Lung microvascular endothelial cell (primary cell): Measurements from ENCODE around the gene PRKACB. TPM values are rescaled to one million over a fixed set of nuclear protein-coding genes. Genes with fewer than 3 reads are reported as not detected.

Experiments used
- DNase-seq, 2 donors: peaks; one replicate each; pipeline versions ENCODE4 v3.0.0 to v3.0.0-alpha.2; 2010; ENCODE audit warnings: low read depth in 2 of 2
- total RNA-seq: library from RNA; depleted of rRNA; stranded (reverse); fragments of >200 nt; gene quantifications from 2 replicates; pipeline ENCODE4 v1.2.1, GENCODE V29; 2014

PRKACB gene
- 5.0 and 20.5 TPM in 2 replicates for total RNA-seq

DNA sequence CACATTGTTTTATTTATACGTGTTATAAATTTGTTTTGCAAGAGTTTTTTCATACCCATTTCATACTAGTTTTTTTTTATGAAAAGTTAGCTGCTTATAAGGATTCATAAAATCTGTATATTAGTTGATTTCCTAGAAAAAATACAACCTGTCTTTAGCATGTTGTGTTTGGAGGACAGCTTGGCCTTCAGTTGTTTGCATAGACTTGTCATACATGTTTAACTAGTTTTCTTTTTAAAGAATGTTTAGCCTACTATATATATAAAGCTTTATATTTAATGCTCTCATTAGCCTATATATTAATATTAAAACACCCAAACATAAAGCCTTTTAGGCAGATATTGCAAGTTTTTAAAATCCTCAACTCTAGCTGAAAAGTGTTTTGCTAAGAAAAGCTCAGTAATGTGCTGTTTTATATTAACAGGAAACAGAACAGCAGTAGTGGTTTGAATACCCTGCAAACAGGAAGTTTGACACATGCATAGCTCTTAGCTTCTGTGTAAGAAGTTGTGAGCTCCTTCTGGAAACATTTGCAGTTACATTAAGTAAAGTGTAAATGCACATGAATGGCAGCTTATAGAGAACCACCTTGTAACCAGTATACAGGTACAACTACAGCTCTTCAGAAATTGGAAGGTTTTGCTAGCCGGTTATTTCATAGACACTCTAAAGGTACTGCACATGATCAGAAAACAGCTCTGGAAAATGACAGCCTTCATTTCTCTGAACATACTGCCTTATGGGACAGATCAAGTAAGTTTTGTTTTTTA lies at the start of gene PRKACB:
Gene PRKACB (plus strand): TSS at position 476 of the 770 bp plus-strand sequence. CDS start 91 bp downstream, at position 567.
- peak; percentile 44 to 86 for DNase-seq

DNA sequence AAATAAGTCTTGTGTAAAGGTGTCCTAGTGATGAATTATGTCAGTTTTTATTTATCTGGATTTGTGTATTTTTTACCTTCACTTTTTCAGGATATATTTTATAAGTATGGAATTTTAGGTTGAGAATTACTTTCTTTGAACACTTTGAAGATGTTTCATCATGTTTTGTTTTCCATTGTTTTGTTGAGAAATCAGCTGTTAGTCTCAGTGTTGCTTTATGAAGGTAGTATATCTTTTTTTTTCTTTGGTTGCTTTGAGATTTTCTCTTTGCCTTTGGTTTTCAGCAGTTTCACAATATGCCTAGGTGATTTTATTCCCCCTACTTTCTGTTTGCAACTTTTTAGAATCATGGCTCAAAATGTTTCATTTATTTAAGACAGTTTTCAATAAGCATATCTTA lies 48.8 kb upstream of the PRKACB start:
- DNase-seq, result no peak

DNA sequence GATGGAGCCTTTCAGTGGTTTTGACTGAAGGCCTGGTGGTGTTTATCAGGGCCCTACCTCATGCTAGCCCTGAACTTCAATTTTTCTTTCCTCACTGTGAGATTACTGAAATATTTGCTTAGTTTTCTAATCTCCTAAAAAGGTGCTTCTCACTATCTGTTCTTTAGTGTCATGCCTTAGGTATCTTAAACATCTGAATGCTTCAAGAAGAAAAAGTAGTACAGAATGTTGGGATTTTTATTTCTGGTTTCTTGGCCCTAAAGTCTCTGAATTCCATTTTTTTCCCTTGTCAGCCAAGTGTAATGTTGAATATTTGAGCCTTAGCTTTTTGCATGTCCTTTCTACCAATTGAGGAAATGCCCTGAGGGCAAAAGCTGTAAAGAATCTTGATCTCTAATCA lies 47.9 kb upstream of the PRKACB start:
- DNase-seq, result no peak

DNA sequence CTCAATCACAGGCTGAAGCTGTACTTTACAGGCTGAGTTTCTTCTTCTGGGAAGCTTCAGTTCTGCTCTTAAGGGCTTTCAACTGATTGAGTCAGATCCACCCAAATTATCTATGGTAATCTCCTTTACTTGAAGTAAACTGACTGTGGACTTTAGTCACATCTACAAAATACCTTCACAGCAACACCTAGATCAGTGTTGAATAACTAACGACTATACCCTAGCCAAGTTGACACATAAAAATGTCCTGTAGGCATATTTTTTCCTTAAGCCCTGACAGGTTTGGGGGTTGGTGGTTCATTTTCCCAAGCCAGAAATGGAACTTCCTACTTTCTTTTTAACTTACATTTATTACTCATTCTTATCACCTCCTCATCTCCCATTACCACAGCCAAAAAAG lies 42.9 kb upstream of the PRKACB start:
- no peak for DNase-seq

DNA sequence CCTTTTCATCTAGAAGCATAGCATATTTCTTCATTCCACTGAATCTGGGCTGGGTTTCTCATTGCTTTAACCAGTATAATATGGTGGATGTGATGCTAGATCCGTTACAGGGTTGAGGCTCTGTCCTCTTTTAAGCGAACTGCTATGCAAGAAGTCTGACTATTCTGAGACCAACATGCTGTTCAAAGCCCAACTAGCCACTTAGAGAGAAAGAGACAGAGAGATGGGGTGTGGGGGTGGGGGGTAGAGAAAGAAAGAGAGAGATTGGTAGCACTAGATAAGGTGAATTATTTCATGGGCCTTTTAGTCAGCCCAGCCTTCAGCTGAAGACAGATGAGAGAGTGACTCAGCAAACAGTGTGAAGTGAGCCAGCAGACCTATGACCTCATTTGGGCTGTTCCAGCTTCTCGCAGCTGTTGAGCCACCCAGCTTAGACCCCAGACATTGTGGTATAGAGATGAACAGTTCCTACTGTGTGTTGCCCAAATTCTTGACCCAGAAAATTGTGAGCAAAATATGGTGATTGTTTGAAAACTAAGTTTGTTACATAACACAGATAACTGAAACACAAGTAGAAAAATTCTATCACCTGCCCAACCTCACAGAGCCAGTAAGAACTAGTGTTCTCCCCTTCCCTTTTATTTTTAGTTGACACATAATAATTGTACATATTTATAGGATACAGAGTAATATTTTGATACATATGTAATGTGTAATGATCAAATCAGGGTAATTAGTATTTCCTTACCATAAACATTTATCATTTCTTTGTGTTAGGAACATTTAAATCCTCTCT lies 40.7 kb upstream of the PRKACB start:
- peak; percentile 70 to 91 for DNase-seq

DNA sequence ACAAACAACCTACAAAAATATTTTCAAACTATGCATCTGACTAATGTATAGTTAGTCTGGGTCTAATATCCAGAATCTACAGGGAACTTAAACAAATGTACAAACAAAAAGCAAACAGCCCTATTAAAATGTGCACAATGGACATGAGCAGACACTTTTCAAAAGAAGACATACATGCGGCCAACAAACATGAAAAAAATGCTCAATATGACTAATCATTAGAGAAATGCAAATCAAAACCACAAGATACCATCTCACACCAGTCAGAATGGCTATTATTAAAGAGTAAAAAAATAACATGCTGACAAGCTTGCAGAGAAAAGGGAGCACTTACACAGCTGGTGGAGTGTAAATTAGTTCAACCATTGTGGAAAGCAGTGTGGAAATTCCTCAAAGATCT lies 36.5 kb upstream of the PRKACB start:
- DNase-seq, result peak in 1 of 2 donors; percentile 61

DNA sequence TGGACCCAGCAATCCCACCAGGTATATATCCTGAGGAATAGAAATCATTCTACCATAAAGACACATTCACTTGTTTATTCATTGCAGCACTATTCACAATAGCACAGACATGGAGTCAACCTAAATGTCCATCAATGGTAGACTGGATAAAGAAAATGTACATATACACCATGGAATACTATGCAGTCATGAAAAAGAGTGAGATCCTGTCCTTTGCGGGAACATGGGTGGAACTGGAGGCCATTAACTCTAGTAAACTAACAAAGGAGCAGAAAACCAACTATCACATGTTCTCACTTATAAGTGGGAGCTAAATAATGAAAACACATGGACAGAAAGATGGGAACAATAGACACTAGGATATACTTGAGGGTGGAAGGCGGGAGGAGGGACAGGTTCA lies 36.1 kb upstream of the PRKACB start:
- DNase-seq, result no peak

DNA sequence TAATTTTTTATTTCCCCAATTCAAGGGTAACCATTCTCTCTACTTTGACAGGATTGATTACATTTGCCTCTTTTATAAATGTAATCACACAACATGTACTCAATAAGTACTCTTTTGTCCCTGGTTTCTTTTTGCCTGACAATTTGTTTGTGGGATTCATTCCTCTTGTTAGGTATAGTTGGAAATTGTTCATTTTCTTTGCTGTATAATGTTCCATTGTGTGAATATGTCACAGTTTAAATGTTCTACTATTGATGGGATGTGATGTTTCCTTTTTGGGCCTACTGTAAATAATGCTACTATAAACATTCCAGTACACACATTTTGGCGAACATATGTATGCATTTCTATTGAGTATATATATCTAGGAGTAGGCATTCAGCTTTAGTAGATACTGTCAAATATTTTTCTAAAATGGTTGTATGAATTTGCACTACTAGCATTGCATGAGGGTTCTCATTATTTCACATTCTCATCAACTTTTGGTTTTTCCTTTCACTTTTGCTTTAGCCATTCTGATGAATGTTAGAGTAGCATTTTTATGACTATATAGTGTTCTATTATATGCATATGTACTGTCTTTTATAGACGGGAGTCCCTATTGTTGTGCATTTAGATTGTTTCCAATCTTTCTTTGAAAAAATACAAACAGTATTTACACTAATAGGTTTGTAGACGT lies 35.0 kb upstream of the PRKACB start:
- DNase-seq, result no peak

DNA sequence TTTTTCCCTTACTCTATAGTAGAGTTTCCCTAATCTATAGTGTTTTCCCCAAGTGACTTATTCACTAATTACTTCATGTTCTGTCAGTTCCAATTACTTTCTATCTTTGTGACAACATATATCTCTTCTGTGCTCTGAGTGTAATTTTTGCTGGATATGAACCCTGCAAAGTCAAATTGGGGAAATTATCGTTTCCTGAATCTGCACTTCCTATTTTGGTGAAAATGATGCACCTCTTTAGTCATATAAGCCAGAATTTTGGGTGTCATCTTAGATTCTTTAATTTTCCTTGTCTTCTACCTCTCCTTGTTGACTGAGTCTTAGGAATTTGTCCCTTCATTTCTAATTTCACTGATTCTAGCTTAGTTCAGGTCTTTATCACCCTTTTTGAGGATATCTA lies 33.4 kb upstream of the PRKACB start:
- no peak for DNase-seq

DNA sequence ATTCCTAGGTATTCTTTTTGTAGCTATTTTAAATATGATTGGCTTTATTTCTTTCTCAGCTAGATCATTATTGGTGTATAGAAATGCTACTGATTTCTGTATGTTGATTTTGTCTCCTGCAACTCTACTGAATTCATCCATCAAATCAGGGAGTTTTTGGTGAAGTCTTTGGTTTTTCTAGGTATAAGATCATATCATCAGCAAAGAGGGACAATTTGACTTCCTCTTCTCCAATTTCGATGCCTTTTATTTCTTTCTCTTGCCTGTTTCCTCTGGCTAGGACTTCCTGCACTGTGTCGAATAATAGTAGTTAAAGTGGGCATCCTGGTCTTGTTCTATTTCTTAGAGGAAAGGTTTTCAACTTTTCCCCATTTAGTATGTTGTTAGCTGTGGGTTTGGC lies 27.5 kb upstream of the PRKACB start:
- DNase-seq, result no peak

DNA sequence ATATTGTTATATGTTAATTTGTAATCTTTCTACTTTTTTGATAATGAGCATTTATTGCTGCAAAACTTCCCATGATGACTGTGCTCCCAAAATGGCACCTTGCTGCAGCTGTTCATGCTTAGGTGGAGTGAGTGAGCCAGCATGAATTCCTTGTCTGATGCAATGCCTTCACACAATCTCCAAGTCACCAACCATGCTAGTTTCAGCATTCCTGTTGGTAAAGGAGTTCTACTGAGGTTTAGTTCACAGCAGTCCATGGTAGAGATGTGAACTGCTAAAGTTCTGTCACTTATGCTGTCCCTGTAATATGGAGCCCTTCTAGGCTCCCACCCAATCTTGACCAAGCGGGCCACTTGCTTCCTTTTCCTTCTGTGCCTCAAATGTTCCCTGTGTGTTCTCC lies 26.2 kb upstream of the PRKACB start:
- no peak for DNase-seq

DNA sequence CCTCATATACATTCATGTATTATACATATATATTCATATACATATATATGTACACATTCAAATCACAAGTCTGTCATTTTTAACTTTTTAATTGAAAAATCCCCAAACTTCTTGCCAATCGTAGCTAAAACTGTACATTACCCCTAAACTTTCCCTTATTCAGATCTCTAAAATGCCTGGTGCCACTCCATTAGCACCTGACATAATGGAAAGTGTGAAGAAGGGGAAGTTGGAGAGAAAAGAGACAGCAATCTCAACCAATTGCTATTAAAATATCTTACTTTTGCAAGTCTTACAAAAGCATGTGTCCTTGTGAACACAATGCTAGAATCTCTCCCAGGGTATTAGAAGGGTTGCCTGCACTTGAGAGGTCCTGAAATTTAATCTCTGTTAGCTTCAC lies 22.7 kb upstream of the PRKACB start:
- DNase-seq, result no peak

DNA sequence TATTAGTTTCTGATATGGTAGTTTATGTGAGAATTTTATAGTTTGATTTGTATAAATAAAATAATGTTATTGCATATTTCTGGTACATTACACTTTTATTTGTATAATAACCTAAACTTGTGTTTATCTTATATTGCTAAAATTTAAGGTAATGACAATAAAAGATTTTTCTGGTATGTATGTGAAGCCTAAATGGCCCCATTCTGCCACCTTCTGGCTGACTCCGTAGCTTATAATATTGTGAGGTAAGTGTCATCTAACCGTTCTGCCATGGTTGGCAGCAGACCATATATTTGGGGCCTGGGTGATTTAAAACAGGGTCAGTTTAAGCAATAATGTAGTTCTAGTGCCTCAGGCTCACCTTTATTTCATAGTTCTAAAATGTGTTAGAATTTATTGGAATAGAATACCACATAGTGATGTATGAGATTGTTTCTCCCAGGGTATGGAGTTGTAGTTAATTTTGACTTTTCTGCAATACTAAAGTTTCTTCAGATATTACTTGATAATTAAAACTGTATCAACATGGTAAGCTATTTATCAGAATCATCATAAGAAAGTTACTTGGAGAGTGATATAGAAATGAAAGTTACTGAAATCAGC lies 21.2 kb upstream of the PRKACB start:
- DNase-seq, result peak; percentile 66 to 77

DNA sequence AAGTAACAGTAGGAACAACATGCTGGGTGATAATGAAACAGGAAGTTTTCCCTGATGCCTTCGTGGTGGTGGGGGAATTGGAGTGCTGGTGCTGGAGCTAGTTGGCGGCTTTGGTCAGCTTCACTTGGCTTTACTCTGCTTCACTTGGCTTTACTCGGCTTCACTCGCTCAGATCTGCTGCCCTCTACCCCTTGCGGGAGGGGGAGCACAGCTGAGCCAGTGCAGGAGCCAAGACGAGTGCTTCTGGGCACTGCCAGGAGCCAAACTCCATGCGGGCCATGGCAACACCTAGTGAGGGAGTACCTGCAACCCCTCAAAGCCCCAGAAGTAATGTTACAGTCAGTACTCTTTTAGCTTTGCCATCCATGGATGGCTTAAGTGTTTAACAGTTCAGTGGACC lies 10.6 kb upstream of the PRKACB start:
- no peak for DNase-seq

DNA sequence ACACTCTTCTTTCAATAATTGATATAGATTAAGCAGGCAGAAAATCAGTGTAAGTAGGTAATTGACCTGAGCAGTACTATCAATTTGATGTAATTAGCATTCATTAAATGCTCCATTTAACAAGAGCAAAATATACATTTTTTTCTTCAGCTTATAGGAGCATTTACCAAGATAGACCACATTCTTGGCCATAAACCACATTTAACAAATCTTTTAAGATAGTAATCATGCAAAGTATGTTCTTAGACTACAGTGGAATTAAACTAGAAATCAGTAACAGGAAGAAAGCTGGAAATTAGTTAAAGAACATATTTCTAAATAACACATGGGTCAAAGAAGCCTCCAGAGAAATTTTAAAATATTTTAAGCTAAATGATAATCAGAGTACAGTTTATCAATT lies 8.7 kb upstream of the PRKACB start:
- no peak for DNase-seq

DNA sequence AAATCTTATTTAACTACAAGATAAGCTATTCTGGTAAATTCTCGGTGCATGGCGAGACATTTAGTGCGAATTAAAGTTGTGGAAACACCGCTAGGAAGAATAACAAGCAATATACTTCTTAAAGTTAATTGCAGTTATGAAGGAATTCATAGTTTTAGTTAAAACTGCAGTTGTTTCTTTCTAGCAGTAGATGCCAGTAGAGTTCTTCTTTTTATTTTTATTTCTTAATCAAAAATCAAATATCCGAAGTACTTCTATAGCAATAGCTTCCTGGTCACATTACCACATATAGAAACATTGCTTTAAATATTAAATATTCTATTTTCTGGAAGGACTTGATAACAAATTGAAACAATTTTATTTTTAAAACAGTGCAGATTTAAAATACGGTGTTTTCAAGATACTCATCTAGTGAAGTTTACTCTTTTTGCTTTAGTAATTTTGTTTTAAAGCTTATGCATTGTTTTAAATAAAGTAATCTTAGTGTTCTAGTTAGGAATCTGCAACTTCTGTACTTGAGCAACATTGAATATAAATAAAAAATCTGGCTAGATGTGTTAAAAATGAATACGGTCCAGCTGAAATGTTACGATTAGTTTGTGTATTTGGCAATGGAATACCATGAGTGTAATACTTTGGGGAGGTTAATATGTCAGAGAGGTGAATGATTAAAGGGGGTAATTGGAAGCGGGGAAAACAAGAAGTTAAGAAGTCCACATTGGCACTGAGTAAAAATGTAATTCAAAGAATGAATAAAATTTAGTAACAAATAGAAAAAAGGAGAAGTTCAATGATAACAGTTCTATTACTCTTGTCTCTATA lies 2.7 kb upstream of the PRKACB start:
- peak; percentile 29 to 36 for DNase-seq

DNA sequence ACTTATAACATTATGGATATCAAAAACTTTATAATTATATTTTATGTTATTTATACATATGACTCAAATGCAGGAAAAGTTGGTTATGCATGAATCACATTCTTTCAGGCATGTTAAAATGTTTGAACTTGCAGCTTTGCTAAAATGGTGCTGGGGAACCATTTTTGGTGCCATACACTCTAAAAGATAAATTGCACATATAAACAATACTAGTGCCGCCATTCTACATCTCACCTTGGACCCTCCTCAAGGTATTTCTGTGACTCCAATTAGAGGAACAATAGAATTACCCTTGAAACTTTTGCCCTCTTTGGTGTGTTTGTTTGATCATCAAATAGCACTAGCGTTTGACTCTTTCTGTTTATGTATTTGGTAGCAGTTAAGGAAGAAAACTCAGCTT lies 997 bp downstream of the PRKACB start:
- peak; percentile 35 to 61 for DNase-seq

DNA sequence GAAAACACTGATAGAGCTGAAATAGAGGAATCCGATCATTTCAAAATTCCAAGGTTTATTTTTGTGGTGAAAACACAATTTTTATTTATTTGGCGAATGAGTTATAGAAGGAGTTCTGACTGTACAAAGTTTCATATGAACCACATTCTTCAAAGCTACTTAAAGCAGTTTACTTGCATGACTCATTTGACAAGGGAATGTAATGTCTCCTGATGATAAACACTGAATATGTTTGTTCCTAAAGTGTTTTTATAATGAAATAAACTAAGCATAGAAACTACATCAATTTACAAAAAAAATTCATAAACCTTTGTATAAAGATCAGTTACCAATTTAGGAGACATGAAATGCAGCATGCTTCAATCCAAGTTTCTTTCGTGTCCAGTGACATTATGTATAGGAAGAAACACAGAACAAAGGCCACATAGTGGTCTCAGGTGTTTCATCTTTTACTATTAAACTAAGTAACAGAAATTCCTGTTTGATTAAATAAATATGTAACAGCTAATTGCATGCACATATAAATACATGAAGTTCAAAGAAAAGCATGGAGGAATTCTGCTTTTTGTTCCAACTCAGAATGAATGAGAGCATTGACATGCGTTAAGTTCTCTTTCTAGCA lies 2.5 kb downstream of the PRKACB start:
- DNase-seq, result peak in 1 of 2 donors; percentile 68

DNA sequence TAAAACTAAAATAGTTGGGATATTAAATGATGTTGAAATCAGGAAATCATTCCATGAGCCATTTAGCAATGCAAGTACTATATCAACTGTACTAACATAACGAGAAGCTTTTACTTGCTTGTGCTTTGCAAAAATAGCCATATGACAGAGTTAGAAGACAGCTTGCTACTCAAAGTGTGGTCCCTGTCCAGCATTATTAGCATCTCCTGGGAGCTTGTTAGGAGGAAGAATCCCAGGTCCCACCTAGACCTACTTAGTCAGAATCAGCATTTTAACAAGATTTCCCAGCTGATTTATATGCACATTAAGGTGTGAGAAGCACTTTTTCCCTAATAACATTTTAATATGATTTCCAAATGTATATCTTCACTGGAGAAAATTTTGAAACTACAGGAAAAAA lies 4.7 kb downstream of the PRKACB start:
- no peak for DNase-seq

DNA sequence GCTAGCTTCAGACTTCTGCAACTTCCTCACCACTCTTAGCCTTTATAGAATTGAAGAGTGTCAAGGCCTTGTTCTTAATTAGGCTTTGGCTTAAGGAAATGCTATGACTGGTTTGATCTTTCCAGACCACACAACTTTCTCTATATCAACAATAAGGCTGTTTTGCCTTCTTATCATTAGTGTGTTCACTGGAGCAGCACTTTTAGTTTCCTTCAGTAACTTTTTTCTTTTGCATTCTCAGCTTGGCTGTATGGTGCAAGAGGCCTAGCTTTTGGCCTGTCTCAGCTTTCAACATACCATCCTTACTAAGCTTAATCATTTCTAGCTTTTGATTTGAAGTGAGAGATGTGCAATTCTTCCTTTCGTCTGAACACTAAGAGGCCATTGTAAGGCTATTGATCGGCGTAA lies 8.6 kb downstream of the PRKACB start:
- no peak for DNase-seq

DNA sequence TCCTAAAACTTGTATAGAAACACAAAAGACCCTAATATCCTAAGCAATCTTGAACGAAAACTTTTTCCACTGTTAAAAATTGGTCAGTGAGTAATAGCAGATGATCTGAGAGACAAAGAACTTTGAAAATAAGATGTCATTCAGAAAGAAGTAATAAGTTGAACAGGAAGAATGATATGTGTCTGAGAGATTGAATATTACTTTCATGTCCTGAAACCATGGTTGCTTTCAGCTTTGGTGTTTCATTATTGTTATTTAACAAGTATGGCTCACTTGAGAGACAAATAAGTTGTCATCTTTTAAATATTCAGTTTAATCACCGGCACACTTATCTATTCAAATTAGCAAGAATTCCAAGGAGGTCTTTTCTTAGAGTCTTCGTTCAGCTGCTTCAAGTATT lies 11.4 kb downstream of the PRKACB start:
- DNase-seq, result no peak
